ENCODE data around the gene TMC8. TPM values are rescaled to one million over a fixed set of nuclear protein-coding genes. Genes with fewer than 3 reads are reported as not detected.

TMC8 gene
- total RNA-seq, 1 experiment from 2014 or later, result 0.32 TPM

- POLR2A ChIA-PET (ENCODE audit: low non-redundant PET), result interaction anchor here (1.5 kb wide), 1 partner anchor 177 kb away, joined by 5 read pairs; the partner anchor contains the start of gene TNRC6C
- Histone ChIP-seq H3K4me3 (ENCODE audit: low read depth, low read length, poor library complexity, severe bottlenecking) (no peak overlapping the region), H3K4me1 (ENCODE audit: insufficient read depth, low read length, poor library complexity, severe bottlenecking) (peaks cover 20% of the 10 kb centered on the region), H3K27me3 (replicated peaks; ENCODE audit: insufficient read depth, low read depth, low read length, poor library complexity) (no peaks in the 10 kb centered on the region), H3K36me3 (ENCODE audit: insufficient read depth, low read length, poor library complexity, severe bottlenecking) (no peaks in the 10 kb centered on the region), H3K27ac (ENCODE audit: low read depth, low read length, poor library complexity, severe bottlenecking) (no peak overlapping the region), H3K9me3 (ENCODE audit: low read depth, low read length, poor library complexity, severe bottlenecking) (no peaks in the 10 kb centered on the region)
- intact Hi-C loops (cut with micrococcal nuclease; ENCODE audit: unreplicated experiment), result no loop called here
- TF ChIP-seq CTCF (conservative IDR thresholded peaks at IDR 0.05; ENCODE audit: low read depth, low read length), result no peak
- TF ChIP-seq EZH2 (IDR thresholded peaks at IDR 0.05; ENCODE audit: borderline replicate concordance, low read depth, low read length, poor library complexity, severe bottlenecking), result no peak
- no peak for DNase-seq (ENCODE audit: low spot score)
- CTCF ChIA-PET, result interaction anchor here (0.6 kb wide), 1 partner anchor 443 kb away, joined by 7 read pairs; no protein-coding TSS in a partner anchor
- BruUV-seq (replicated peaks), result no TSS peak
Observed at GRCh38 chr17:78134899-78135385, 4.4 kb downstream of the TMC8 start.

- ChIA-PET CTCF (interaction anchor here (0.6 kb wide), 1 partner anchor 23 kb away, joined by 3 read pairs; no protein-coding TSS in a partner anchor), POLR2A (ENCODE audit: low non-redundant PET) (interaction anchor here (1.5 kb wide), 1 partner anchor 178 kb away, joined by 5 read pairs; the partner anchor contains the start of gene TNRC6C)
- no peak for DNase-seq (ENCODE audit: low spot score)
- Histone ChIP-seq H3K27ac (ENCODE audit: low read depth, low read length, poor library complexity, severe bottlenecking) (no peak overlapping the region), H3K9me3 (ENCODE audit: low read depth, low read length, poor library complexity, severe bottlenecking) (no peaks in the 10 kb centered on the region), H3K4me3 (ENCODE audit: low read depth, low read length, poor library complexity, severe bottlenecking) (no peak overlapping the region), H3K4me1 (ENCODE audit: insufficient read depth, low read length, poor library complexity, severe bottlenecking) (peaks cover 20% of the 10 kb centered on the region), H3K36me3 (ENCODE audit: insufficient read depth, low read length, poor library complexity, severe bottlenecking) (no peaks in the 10 kb centered on the region), H3K27me3 (replicated peaks; ENCODE audit: insufficient read depth, low read depth, low read length, poor library complexity) (no peaks in the 10 kb centered on the region)
- intact Hi-C loops (cut with micrococcal nuclease; ENCODE audit: unreplicated experiment), result no loop called here
- TF ChIP-seq CTCF (conservative IDR thresholded peaks at IDR 0.05; ENCODE audit: low read depth, low read length), result no peak
- TF ChIP-seq EZH2 (IDR thresholded peaks at IDR 0.05; ENCODE audit: borderline replicate concordance, low read depth, low read length, poor library complexity, severe bottlenecking), result no peak
- BruUV-seq (replicated peaks), result no TSS peak
Observed at GRCh38 chr17:78135858-78136500, 5.4 kb downstream of the TMC8 start.

DNA sequence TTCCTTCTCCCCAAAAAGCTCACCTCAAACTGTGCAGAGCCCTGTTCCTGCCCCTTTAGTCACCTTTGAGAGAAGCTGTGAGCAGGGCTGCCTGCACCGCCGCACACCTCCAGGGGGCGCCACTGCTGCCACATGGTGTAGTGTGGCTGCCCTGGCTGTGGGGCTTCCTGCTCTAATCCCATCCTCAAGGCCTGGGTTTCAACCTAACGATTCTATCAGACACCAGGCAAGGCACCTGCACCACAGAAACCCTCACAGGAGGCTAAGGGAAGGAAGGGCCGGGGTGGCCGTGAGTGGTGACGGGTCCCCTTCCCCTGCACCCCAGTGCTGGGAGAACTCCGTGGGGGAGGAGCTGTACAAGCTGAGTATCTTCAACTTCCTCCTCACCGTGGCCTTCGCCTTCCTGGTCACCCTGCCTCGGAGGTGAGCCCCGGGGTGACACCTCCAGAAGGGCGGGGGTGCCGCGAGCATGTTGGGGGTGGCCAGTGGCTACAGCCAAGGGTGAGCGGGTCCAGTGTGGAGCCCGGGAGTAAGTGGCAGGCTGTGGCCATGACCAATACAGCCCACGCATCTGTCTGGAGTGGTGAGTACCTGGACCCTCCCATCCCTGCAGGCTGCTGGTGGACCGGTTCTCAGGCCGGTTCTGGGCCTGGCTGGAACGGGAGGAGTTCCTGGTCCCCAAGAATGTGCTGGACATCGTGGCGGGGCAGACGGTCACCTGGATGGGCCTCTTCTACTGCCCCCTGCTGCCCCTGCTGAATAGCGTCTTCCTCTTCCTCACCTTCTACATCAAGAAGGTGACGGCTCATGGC lies 7.0 kb downstream of the TMC8 start:
- Histone ChIP-seq H3K4me1 (ENCODE audit: insufficient read depth, low read length, poor library complexity, severe bottlenecking) (peaks cover 9% of the 10 kb centered on the region), H3K4me3 (ENCODE audit: low read depth, low read length, poor library complexity, severe bottlenecking) (no peak overlapping the region), H3K27ac (ENCODE audit: low read depth, low read length, poor library complexity, severe bottlenecking) (no peak overlapping the region), H3K27me3 (replicated peaks; ENCODE audit: insufficient read depth, low read depth, low read length, poor library complexity) (no peaks in the 10 kb centered on the region), H3K36me3 (ENCODE audit: insufficient read depth, low read length, poor library complexity, severe bottlenecking) (no peaks in the 10 kb centered on the region), H3K9me3 (ENCODE audit: low read depth, low read length, poor library complexity, severe bottlenecking) (no peaks in the 10 kb centered on the region)
- CTCF ChIA-PET, result no interaction called here
- POLR2A ChIA-PET (ENCODE audit: low non-redundant PET), result no interaction called here
- no peak for DNase-seq (ENCODE audit: low spot score)
- BruUV-seq (replicated peaks), result no TSS peak
- intact Hi-C loops (cut with micrococcal nuclease; ENCODE audit: unreplicated experiment), result no loop called here
- TF ChIP-seq CTCF (conservative IDR thresholded peaks at IDR 0.05; ENCODE audit: low read depth, low read length) (peak; percentile 68), EZH2 (IDR thresholded peaks at IDR 0.05; ENCODE audit: borderline replicate concordance, low read depth, low read length, poor library complexity, severe bottlenecking) (no peak)
